Cardiac muscle cell (in vitro differentiated cells and primary cell): ENCODE data around the gene PPP2R2C. TPM values are rescaled to one million over a fixed set of nuclear protein-coding genes. Genes with fewer than 3 reads are reported as not detected.

Source experiments
- DNase-seq, 2 donors: peaks; one replicate each; pipeline versions ENCODE4 v3.0.0 to v3.0.0-alpha.2; 2010 to 2017; ENCODE audit warnings: low read depth in 1 of 2, low spot score in 1 of 2
- H3K27ac ChIP-seq: fragments of 200-600 bp; sonication (generic); 2 replicates; pipeline ENCODE4 v1.5.1; 2016
- H3K27me3 ChIP-seq: fragments of 200-600 bp; sonication (generic); 2 replicates; pipeline ENCODE4 v1.6.0; 2016; ENCODE audit warnings: control low read depth
- H3K36me3 ChIP-seq: fragments of 200-600 bp; sonication (generic); 2 replicates; pipeline ENCODE4 v1.5.1; 2016; ENCODE audit warnings: control low read depth
- H3K4me1 ChIP-seq: fragments of 200-600 bp; sonication (generic); 2 replicates; pipeline ENCODE4 v1.8.1; 2017; ENCODE audit warnings: low read depth, mild to moderate bottlenecking, mixed run types
- H3K4me3 ChIP-seq: fragments of 200-600 bp; sonication (generic); 2 replicates; pipeline ENCODE4 v1.5.1; 2016; ENCODE audit warnings: mild to moderate bottlenecking
- H3K9me3 ChIP-seq: fragments of 200-600 bp; sonication (generic); 2 replicates; pipeline ENCODE4 v1.5.1; 2017; ENCODE audit warnings: low read depth, mild to moderate bottlenecking, control low read depth
- CTCF ChIP-seq: IDR thresholded peaks from 2 replicates; pipeline ENCODE4 v1.5.1; 2012; ENCODE audit warnings: low read depth, mild to moderate bottlenecking, low read length
- polyA plus RNA-seq: library from polyadenylated mRNA; unstranded; fragments of >200 nt; fragmentation: Nextera tagmentation; extraction: Ambion mirVana; gene quantifications from 2 replicates; pipeline ENCODE4 v1.2.1, GENCODE V29; 2016
- total RNA-seq: library from RNA; depleted of rRNA; stranded (reverse); fragments of >200 nt; gene quantifications from 2 replicates; pipeline ENCODE4 v1.2.3, GENCODE V29; 2016

The PPP2R2C gene
- total and polyA plus RNA-seq, 2 experiments from 2014 or later, result not detected

GRCh38 chr4:6453688-6453990 lies 18.8 kb downstream of the PPP2R2C start:
- Histone ChIP-seq H3K9me3 (no peaks in the 10 kb centered on the region), H3K27me3 (peaks cover 5% of the 10 kb centered on the region), H3K4me3 (no peak overlapping the region), H3K4me1 (no peaks in the 10 kb centered on the region), H3K36me3 (no peaks in the 10 kb centered on the region), H3K27ac (no peak overlapping the region)
- no peak for TF ChIP-seq CTCF
- no peak for DNase-seq

GRCh38 chr4:6452897-6453687 lies 19.3 kb downstream of the PPP2R2C start:
- H3K4me3 ChIP-seq, result no peak overlapping the region
- H3K36me3 ChIP-seq, result no peaks in the 10 kb centered on the region
- no peaks in the 10 kb centered on the region for H3K4me1 ChIP-seq
- peaks cover 5% of the 10 kb centered on the region for H3K27me3 ChIP-seq
- H3K9me3 ChIP-seq, result no peaks in the 10 kb centered on the region
- no peak for TF ChIP-seq CTCF
- no peak overlapping the region for H3K27ac ChIP-seq
- no peak for DNase-seq

- no peak overlapping the region for H3K27ac ChIP-seq
- DNase-seq, result no peak
- no peaks in the 10 kb centered on the region for H3K4me1 ChIP-seq
- H3K36me3 ChIP-seq, result no peaks in the 10 kb centered on the region
- H3K9me3 ChIP-seq, result no peaks in the 10 kb centered on the region
- H3K4me3 ChIP-seq, result no peak overlapping the region
- no peak for TF ChIP-seq CTCF
- peaks cover 5% of the 10 kb centered on the region for H3K27me3 ChIP-seq
These were observed 20.1 kb downstream of the PPP2R2C start for GRCh38 chr4:6452116-6452896.

GRCh38 chr4:6451309-6451708 lies 21.1 kb downstream of the PPP2R2C start:
- Histone ChIP-seq H3K4me1 (no peaks in the 10 kb centered on the region), H3K4me3 (no peak overlapping the region), H3K9me3 (no peaks in the 10 kb centered on the region), H3K27ac (no peak overlapping the region), H3K27me3 (peaks cover 3% of the 10 kb centered on the region), H3K36me3 (no peaks in the 10 kb centered on the region)
- DNase-seq, result no peak
- TF ChIP-seq CTCF, result no peak

- DNase-seq, result no peak
- Histone ChIP-seq H3K27ac (no peak overlapping the region), H3K27me3 (peaks cover 3% of the 10 kb centered on the region), H3K4me3 (no peak overlapping the region), H3K4me1 (no peaks in the 10 kb centered on the region), H3K36me3 (no peaks in the 10 kb centered on the region), H3K9me3 (no peaks in the 10 kb centered on the region)
- no peak for TF ChIP-seq CTCF
These were observed 21.7 kb downstream of the PPP2R2C start for GRCh38 chr4:6450709-6451108.
